SU-DHL-6 (cell line): ENCODE data around the gene NEIL3.

ENCODE experiments used
- H2AFZ ChIP-seq: fragments of 200-600 bp; sonication (generic); 2 replicates; pipeline ENCODE4 v1.6.1; 2014; ENCODE audit warnings: low read depth, mild to moderate bottlenecking, moderate library complexity, mixed read lengths, antibody characterized with exemption, low read length; ENCODE audit not compliant: severe bottlenecking
- H3F3A ChIP-seq: fragments of 200-600 bp; shearing (Covaris generic); 2 replicates; pipeline ENCODE4 v1.6.0; 2016; ENCODE audit warnings: antibody characterized with exemption, mild to moderate bottlenecking; ENCODE audit not compliant: insufficient read depth
- H3K27ac ChIP-seq: fragments of 200-600 bp; sonication (generic); 2 replicates; pipeline ENCODE4 v1.5.1; 2016; ENCODE audit warnings: low read depth, mild to moderate bottlenecking, low read length, moderate library complexity, mixed read lengths
- H3K27me3 ChIP-seq: fragments of 200-600 bp; sonication (generic), shearing (Covaris generic); 2 replicates; pipeline ENCODE4 v1.6.0; 2014; ENCODE audit warnings: mild to moderate bottlenecking, low read length
- H3K36me3 ChIP-seq: fragments of 200-600 bp; sonication (generic); 2 replicates; pipeline ENCODE4 v1.6.1; 2014; ENCODE audit warnings: mild to moderate bottlenecking, low read length, mixed read lengths
- H3K4me2 ChIP-seq: fragments of 300-600, 200-600 bp; shearing (Covaris generic), sonication (generic); 2 replicates; pipeline ENCODE4 v1.6.0; 2014; ENCODE audit warnings: low read length, low read depth, mild to moderate bottlenecking; ENCODE audit not compliant: poor library complexity, severe bottlenecking
- H3K4me3 ChIP-seq: fragments of 200-600 bp; sonication (generic); 2 replicates; pipeline ENCODE4 v1.5.1; 2014; ENCODE audit warnings: antibody characterized with exemption, low read length, mild to moderate bottlenecking, mixed read lengths; ENCODE audit not compliant: insufficient read depth, poor library complexity, severe bottlenecking
- H3K79me2 ChIP-seq: fragments of 200-600 bp; sonication (generic); 2 replicates; pipeline ENCODE4 v1.6.1; 2014; ENCODE audit warnings: mild to moderate bottlenecking, low read length, moderate library complexity; ENCODE audit not compliant: insufficient read depth
- H3K9ac ChIP-seq: fragments of 200-600 bp; sonication (generic); 2 replicates; pipeline ENCODE4 v1.7.0; 2014; ENCODE audit warnings: mild to moderate bottlenecking, low read length
- H3K9me2 ChIP-seq: fragments of 200-600 bp; sonication (generic); replicated peaks from 2 replicates; pipeline ENCODE4 v1.6.1; 2014; ENCODE audit warnings: low read length; ENCODE audit not compliant: insufficient read depth
- H3K9me3 ChIP-seq: fragments of 200-600 bp; sonication (generic); 2 replicates; pipeline ENCODE4 v1.6.1; 2014; ENCODE audit warnings: low read length, mixed read lengths; ENCODE audit not compliant: insufficient read depth
- H4K20me1 ChIP-seq: fragments of 200-600 bp; sonication (generic); 2 replicates; pipeline ENCODE4 v1.6.1; 2014; ENCODE audit warnings: low read depth, mild to moderate bottlenecking, antibody characterized with exemption, low read length, moderate library complexity, mixed read lengths
- EZH2phosphoT487 ChIP-seq: fragments of 200-600 bp; sonication (generic), shearing (Covaris generic); conservative IDR thresholded peaks from 2 replicates; pipeline ENCODE4 v1.6.1; 2018; ENCODE audit warnings: mild to moderate bottlenecking, antibody characterized with exemption, low read length, moderate library complexity, mixed read lengths
- TF ChIP-seq, protein P1 (sequence below): fragments of 200-600 bp; sonication (generic); IDR thresholded peaks from one replicate; pipeline ENCODE4 v1.5.1; 2017; ENCODE audit warnings: antibody characterized with exemption, mild to moderate bottlenecking, low read length, moderate library complexity; ENCODE audit not compliant: insufficient read depth, poor library complexity, severe bottlenecking

Gene NEIL3

DNA sequence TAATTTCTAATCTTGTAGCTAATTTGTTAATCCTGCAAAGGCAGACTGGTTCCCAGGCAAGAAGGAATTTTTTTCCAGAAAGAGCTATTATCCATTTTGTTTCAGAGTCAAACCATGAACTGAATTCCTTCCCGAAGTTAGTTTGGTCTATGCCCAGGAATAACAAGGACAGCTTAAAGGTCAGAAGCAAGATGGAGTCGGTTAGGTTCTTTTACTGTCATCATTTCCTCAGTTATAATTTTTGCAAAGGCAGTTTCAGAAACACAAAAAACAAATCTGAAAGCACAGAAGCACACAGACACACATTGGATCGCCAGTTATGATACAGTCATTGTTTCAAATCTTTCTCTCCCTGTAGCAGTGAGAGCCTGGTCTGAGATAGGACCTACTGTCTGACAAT is 94.7 kb downstream of the NEIL3 start:
- no peak for TF ChIP-seq EZH2phosphoT487
- TF ChIP-seq, protein P1, sequence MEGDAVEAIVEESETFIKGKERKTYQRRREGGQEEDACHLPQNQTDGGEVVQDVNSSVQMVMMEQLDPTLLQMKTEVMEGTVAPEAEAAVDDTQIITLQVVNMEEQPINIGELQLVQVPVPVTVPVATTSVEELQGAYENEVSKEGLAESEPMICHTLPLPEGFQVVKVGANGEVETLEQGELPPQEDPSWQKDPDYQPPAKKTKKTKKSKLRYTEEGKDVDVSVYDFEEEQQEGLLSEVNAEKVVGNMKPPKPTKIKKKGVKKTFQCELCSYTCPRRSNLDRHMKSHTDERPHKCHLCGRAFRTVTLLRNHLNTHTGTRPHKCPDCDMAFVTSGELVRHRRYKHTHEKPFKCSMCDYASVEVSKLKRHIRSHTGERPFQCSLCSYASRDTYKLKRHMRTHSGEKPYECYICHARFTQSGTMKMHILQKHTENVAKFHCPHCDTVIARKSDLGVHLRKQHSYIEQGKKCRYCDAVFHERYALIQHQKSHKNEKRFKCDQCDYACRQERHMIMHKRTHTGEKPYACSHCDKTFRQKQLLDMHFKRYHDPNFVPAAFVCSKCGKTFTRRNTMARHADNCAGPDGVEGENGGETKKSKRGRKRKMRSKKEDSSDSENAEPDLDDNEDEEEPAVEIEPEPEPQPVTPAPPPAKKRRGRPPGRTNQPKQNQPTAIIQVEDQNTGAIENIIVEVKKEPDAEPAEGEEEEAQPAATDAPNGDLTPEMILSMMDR = no peak
- H3K9me3 ChIP-seq = no peaks in the 10 kb centered on the region
- no peak overlapping the region for H3K9ac ChIP-seq
- H3K36me3 ChIP-seq = no peaks in the 10 kb centered on the region
- H3K4me2 ChIP-seq = no peak overlapping the region
- no peak overlapping the region for H2AFZ ChIP-seq
- no peaks in the 10 kb centered on the region for H3F3A ChIP-seq
- H3K79me2 ChIP-seq = no peaks in the 10 kb centered on the region
- no peak overlapping the region for H3K27ac ChIP-seq
- H4K20me1 ChIP-seq = no peaks in the 10 kb centered on the region
- H3K27me3 ChIP-seq = no peaks in the 10 kb centered on the region
- no peaks in the 10 kb centered on the region for H3K9me2 ChIP-seq
- H3K4me3 ChIP-seq = no peak overlapping the region

DNA sequence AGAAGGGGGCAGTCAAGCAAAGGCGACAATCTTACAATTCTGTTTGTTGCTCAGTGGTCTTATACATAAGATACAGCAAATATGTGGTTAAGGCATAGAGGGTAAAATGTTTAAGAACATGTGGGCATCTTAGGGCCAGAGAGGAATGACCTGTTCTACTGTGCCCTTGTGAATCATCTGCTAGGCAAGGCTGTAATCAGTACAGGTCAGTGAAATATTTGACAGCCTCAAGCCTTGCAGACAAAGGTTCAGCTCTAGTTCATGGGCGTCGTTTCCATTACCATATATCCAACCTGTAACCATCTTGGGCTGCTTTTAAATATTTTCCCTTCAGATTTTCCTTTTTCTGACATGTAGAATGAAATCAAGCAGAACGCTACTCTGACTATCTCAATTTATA is 95.3 kb downstream of the NEIL3 start:
- Histone ChIP-seq H3K9ac (no peak overlapping the region), H3K27me3 (no peaks in the 10 kb centered on the region), H4K20me1 (no peaks in the 10 kb centered on the region), H3K27ac (no peak overlapping the region), H3F3A (no peaks in the 10 kb centered on the region), H3K9me3 (no peaks in the 10 kb centered on the region), H3K36me3 (no peaks in the 10 kb centered on the region), H3K4me3 (no peak overlapping the region), H3K9me2 (no peaks in the 10 kb centered on the region), H3K4me2 (no peak overlapping the region), H3K79me2 (no peaks in the 10 kb centered on the region), H2AFZ (no peak overlapping the region)
- TF ChIP-seq, protein P1 = no peak
- no peak for TF ChIP-seq EZH2phosphoT487

DNA sequence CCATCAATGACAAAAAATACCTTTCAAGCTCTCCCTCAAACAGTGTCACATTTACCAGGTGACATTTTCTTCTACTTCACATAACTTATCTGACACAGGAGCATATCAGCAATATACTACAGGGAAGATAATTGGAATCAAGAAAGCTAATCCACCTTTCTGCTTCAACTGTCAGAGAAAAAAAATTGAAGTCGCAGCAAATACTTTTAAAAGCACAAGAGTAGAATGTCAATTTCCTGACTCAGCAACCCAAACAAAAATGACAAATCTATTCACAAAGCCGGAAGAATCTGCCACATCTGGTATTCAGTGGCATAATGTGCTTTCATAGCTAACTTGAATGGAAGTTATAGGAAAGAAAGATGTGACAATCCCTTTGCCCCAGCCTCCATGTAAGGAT is 95.8 kb downstream of the NEIL3 start:
- Histone ChIP-seq H3K4me2 (no peak overlapping the region), H3F3A (no peaks in the 10 kb centered on the region), H2AFZ (no peak overlapping the region), H3K9me2 (no peaks in the 10 kb centered on the region), H3K9ac (no peak overlapping the region), H3K9me3 (no peaks in the 10 kb centered on the region), H3K27me3 (no peaks in the 10 kb centered on the region), H3K4me3 (no peak overlapping the region), H4K20me1 (no peaks in the 10 kb centered on the region), H3K36me3 (no peaks in the 10 kb centered on the region), H3K27ac (no peak overlapping the region), H3K79me2 (no peaks in the 10 kb centered on the region)
- TF ChIP-seq, protein P1 = no peak
- TF ChIP-seq EZH2phosphoT487 = no peak

DNA sequence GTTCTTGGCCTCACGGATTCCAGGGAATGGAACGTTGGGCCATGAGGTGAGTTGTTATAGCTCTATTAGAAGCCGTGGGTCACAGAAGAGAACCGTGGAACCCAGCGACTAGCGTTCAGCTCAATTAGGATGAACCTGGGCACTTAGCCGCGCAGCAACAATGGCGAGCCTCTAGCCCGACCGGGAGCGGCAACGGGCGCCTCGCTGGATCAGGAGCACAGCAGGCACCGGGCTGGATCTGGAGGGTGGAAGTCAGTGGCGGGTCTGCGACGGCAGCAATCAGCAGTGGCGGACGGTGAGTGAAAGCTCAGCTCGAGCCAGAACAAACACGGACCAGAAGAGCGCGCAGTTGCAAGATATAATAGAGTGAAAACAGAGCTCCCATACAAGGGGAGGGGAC is 98.3 kb downstream of the NEIL3 start:
- Histone ChIP-seq H3K4me3 (no peak overlapping the region), H3K9ac (no peak overlapping the region), H3K36me3 (no peaks in the 10 kb centered on the region), H3K4me2 (no peak overlapping the region), H3K27ac (no peak overlapping the region), H3K9me3 (no peaks in the 10 kb centered on the region), H4K20me1 (no peaks in the 10 kb centered on the region), H3K27me3 (no peaks in the 10 kb centered on the region), H2AFZ (no peak overlapping the region), H3F3A (no peaks in the 10 kb centered on the region), H3K9me2 (no peaks in the 10 kb centered on the region), H3K79me2 (no peaks in the 10 kb centered on the region)
- TF ChIP-seq, protein P1 = no peak
- TF ChIP-seq EZH2phosphoT487 = no peak
